GM23338 (cell line): ENCODE results near the gene ZMPSTE24. TPM values are rescaled to one million over a fixed set of nuclear protein-coding genes. Genes with fewer than 3 reads are reported as not detected.

Source experiments
- ATAC-seq: fragments of 200-7000 bp; cut with Tn5 transposase; 3 replicates; pipeline ENCODE4 v1.9.1; 2020
- DNase-seq: peaks from one replicate; pipeline ENCODE4 v3.0.0-alpha.2; 2015; ENCODE audit warnings: low spot score
- H2AFZ ChIP-seq: fragments of 200-600 bp; sonication (generic); 2 replicates; pipeline ENCODE4 v1.8.0; 2016; ENCODE audit warnings: antibody characterized with exemption, mild to moderate bottlenecking, moderate library complexity
- H3F3A ChIP-seq: fragments of 200-600 bp; sonication (generic); replicated peaks from 2 replicates; pipeline ENCODE4 v1.8.0; 2017; ENCODE audit warnings: antibody characterized with exemption, mixed run types, low read depth
- H3K27ac ChIP-seq: fragments of 200-600 bp; sonication (generic); 2 replicates; pipeline ENCODE4 v1.6.1; 2016; ENCODE audit warnings: low read depth
- H3K27me3 ChIP-seq: fragments of 200-600 bp; sonication (generic); 2 replicates; pipeline ENCODE4 v1.8.0; 2016; ENCODE audit warnings: mild to moderate bottlenecking, mixed run types, moderate library complexity; ENCODE audit not compliant: insufficient read depth
- H3K36me3 ChIP-seq: fragments of 200-600 bp; sonication (generic); 2 replicates; pipeline ENCODE4 v1.8.0; 2016; ENCODE audit warnings: mild to moderate bottlenecking; ENCODE audit not compliant: insufficient read depth
- H3K4me1 ChIP-seq: fragments of 200-600 bp; sonication (generic); 2 replicates; pipeline ENCODE4 v1.8.0; 2016; ENCODE audit warnings: mild to moderate bottlenecking, moderate library complexity; ENCODE audit not compliant: insufficient read depth
- H3K4me2 ChIP-seq: fragments of 200-600 bp; sonication (generic); 2 replicates; pipeline ENCODE4 v1.7.1; 2017; ENCODE audit warnings: mixed run types
- H3K4me3 ChIP-seq: fragments of 200-600 bp; sonication (generic); 2 replicates; pipeline ENCODE4 v1.6.1; 2016; ENCODE audit warnings: mixed run types
- H3K79me2 ChIP-seq: fragments of 200-600 bp; sonication (generic); replicated peaks from 2 replicates; pipeline ENCODE4 v1.8.0; 2017; ENCODE audit warnings: mild to moderate bottlenecking; ENCODE audit not compliant: insufficient read depth
- H3K9me2 ChIP-seq: fragments of 200-600 bp; sonication (generic); 2 replicates; pipeline ENCODE4 v1.8.0; 2017; ENCODE audit not compliant: insufficient read depth
- H4K20me1 ChIP-seq: fragments of 200-600 bp; sonication (generic); replicated peaks from 2 replicates; pipeline ENCODE4 v1.8.0; 2017; ENCODE audit warnings: mild to moderate bottlenecking; ENCODE audit not compliant: insufficient read depth
- H3K27ac Mint-ChIP-seq: 2 replicates; pipeline ENCODE4 v1.8.0; 2020; ENCODE audit warnings: inconsistent platforms, mild to moderate bottlenecking, moderate library complexity, mixed read lengths
- H3K27me3 Mint-ChIP-seq: 3 replicates; pipeline ENCODE4 v1.8.0; 2022; ENCODE audit warnings: low read depth, mild to moderate bottlenecking, moderate library complexity, mixed read lengths, inconsistent platforms; ENCODE audit not compliant: insufficient read depth, poor library complexity
- H3K36me3 Mint-ChIP-seq: 3 replicates; pipeline ENCODE4 v1.8.0; 2021; ENCODE audit warnings: low read depth, mild to moderate bottlenecking, inconsistent platforms, moderate library complexity, mixed read lengths
- H3K4me1 Mint-ChIP-seq: 3 replicates; pipeline ENCODE4 v1.8.0; 2020; ENCODE audit warnings: mild to moderate bottlenecking, inconsistent platforms, mixed read lengths
- H3K4me3 Mint-ChIP-seq: 3 replicates; pipeline ENCODE4 v1.8.0; 2021; ENCODE audit warnings: moderate library complexity, mild to moderate bottlenecking, inconsistent platforms, mixed read lengths
- H3K9me3 Mint-ChIP-seq: 3 replicates; pipeline ENCODE4 v1.8.0; 2020; ENCODE audit warnings: moderate library complexity, mild to moderate bottlenecking, inconsistent platforms, mixed read lengths
- CREB1 ChIP-seq: fragments of 250-450 bp; sonication (Bioruptor Pico); IDR thresholded peaks from 2 replicates; pipeline ENCODE4 v1.5.0; 2020; ENCODE audit warnings: low read depth, mild to moderate bottlenecking, moderate library complexity
- EZH2 ChIP-seq: fragments of 200-600 bp; sonication (generic); IDR thresholded peaks from one replicate; pipeline ENCODE4 v1.8.0; 2017; ENCODE audit warnings: antibody characterized with exemption, mild to moderate bottlenecking, low read depth; ENCODE audit not compliant: unreplicated experiment
- EZH2phosphoT487 ChIP-seq: fragments of 200-600 bp; sonication (generic); IDR thresholded peaks from one replicate; pipeline ENCODE4 v1.8.1; 2018; ENCODE audit warnings: antibody characterized with exemption; ENCODE audit not compliant: unreplicated experiment
- JUNB ChIP-seq: IDR thresholded peaks from one replicate; pipeline ENCODE4 v1.6.1; 2016; ENCODE audit warnings: antibody characterized with exemption; ENCODE audit not compliant: unreplicated experiment
- NANOG ChIP-seq: IDR thresholded peaks from 2 replicates; pipeline ENCODE4 v1.6.1; 2016; ENCODE audit warnings: antibody characterized with exemption, borderline replicate concordance
- POLR2AphosphoS5 ChIP-seq: IDR thresholded peaks from 2 replicates; pipeline ENCODE4 v1.6.1; 2016; ENCODE audit warnings: antibody characterized with exemption, low read depth
- STAT1 ChIP-seq: IDR thresholded peaks from one replicate; pipeline ENCODE4 v1.6.1; 2016; ENCODE audit warnings: antibody characterized with exemption; ENCODE audit not compliant: unreplicated experiment
- ZNF114 ChIP-seq: fragments of 250-450 bp; sonication (Bioruptor Pico); IDR thresholded peaks from 2 replicates; pipeline ENCODE4 v1.5.0; 2020; ENCODE audit warnings: mild to moderate bottlenecking, moderate library complexity
- ZNF331 ChIP-seq: fragments of 250-450 bp; sonication (Bioruptor Pico); IDR thresholded peaks from 2 replicates; pipeline ENCODE4 v1.5.0; 2020; ENCODE audit warnings: low read depth, mild to moderate bottlenecking, moderate library complexity
- polyA plus RNA-seq: library from polyadenylated mRNA; unstranded; fragments of >200 nt; fragmentation: Nextera tagmentation; extraction: Ambion mirVana; gene quantifications from 2 replicates; pipeline ENCODE4 v1.2.1, GENCODE V29; 2016
- total RNA-seq: library from RNA; depleted of rRNA; stranded (reverse); fragments of >200 nt; shearing (Covaris generic); gene quantifications from 2 replicates; pipeline ENCODE4 v1.2.3, GENCODE V29; 2014
- TF ChIP-seq, protein P1 (sequence below): fragments of 250-450 bp; sonication (Bioruptor Pico); IDR thresholded peaks from 2 replicates; pipeline ENCODE4 v1.5.0; 2020; ENCODE audit warnings: mild to moderate bottlenecking, moderate library complexity
- TF ChIP-seq, protein P2 (sequence below), 2 experiments: fragments of 200-600 bp in 1 of 2; sonication (generic) in 1 of 2; conservative IDR thresholded peaks; 2 replicates each; pipeline versions ENCODE4 v1.5.1 to v1.6.1; 2016 to 2017; ENCODE audit warnings: antibody characterized with exemption in 2 of 2, low read depth in 2 of 2, mild to moderate bottlenecking in 2 of 2, moderate library complexity in 1 of 2
- TF ChIP-seq, protein P3 (sequence below): IDR thresholded peaks from 2 replicates; pipeline ENCODE4 v1.6.1; 2016; ENCODE audit warnings: antibody characterized with exemption
- TF ChIP-seq, protein P4 (sequence below): IDR thresholded peaks from one replicate; pipeline ENCODE4 v1.6.1; 2018; ENCODE audit warnings: antibody characterized with exemption; ENCODE audit not compliant: unreplicated experiment

ZMPSTE24 gene
- total and polyA plus RNA-seq, 2 experiments from 2014 or later: 23.1 to 51.2 TPM

DNA sequence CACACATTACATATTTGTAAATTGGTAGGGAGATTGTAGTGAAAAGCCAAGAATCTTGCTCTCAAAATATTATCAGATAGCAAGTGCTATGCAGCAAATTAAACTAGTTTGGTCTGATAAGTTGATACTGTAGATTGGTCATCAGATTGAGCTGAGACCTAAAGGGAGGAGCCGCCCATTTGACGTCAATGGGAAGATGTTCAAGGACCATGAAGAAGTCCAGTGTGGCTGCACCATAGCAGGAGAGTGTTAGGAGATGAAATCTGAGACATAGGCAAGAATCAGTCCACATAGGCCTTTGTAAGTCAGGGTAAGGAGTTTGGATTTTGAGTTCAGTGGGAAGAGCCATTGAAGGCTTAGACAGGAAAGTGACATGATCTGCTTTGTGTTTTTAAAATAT lies 16.3 kb downstream of the ZMPSTE24 start:
- no peaks in the 10 kb centered on the region; the same call in 1 of the 2 replicates for H3F3A ChIP-seq
- no peaks in the 10 kb centered on the region for H3K4me1 ChIP-seq
- 0 out of 2 replicates have a peak, but pooled peaks cover 6% of the 10 kb centered on the region for H3K79me2 ChIP-seq
- no peak overlapping the region for H3K4me3 ChIP-seq
- peaks cover 16% of the 10 kb centered on the region for H4K20me1 ChIP-seq
- H3K4me2 ChIP-seq: no peak overlapping the region
- peaks cover 27% of the 10 kb centered on the region; the same call in 1 of the 2 replicates for H3K36me3 ChIP-seq
- H3K9me2 ChIP-seq: no peaks in the 10 kb centered on the region
- DNase-seq (no peak), ATAC-seq (no peak)
- peaks cover 45% of the 10 kb centered on the region for H3K36me3 Mint-ChIP-seq
- no peak overlapping the region for H3K4me3 Mint-ChIP-seq
- no peak overlapping the region for H3K27ac ChIP-seq
- no peak overlapping the region for H2AFZ ChIP-seq
- H3K27me3 ChIP-seq: no peaks in the 10 kb centered on the region
- no peak for TF ChIP-seq EZH2
- TF ChIP-seq JUNB: no peak
- TF ChIP-seq STAT1: no peak
- TF ChIP-seq, protein P1, sequence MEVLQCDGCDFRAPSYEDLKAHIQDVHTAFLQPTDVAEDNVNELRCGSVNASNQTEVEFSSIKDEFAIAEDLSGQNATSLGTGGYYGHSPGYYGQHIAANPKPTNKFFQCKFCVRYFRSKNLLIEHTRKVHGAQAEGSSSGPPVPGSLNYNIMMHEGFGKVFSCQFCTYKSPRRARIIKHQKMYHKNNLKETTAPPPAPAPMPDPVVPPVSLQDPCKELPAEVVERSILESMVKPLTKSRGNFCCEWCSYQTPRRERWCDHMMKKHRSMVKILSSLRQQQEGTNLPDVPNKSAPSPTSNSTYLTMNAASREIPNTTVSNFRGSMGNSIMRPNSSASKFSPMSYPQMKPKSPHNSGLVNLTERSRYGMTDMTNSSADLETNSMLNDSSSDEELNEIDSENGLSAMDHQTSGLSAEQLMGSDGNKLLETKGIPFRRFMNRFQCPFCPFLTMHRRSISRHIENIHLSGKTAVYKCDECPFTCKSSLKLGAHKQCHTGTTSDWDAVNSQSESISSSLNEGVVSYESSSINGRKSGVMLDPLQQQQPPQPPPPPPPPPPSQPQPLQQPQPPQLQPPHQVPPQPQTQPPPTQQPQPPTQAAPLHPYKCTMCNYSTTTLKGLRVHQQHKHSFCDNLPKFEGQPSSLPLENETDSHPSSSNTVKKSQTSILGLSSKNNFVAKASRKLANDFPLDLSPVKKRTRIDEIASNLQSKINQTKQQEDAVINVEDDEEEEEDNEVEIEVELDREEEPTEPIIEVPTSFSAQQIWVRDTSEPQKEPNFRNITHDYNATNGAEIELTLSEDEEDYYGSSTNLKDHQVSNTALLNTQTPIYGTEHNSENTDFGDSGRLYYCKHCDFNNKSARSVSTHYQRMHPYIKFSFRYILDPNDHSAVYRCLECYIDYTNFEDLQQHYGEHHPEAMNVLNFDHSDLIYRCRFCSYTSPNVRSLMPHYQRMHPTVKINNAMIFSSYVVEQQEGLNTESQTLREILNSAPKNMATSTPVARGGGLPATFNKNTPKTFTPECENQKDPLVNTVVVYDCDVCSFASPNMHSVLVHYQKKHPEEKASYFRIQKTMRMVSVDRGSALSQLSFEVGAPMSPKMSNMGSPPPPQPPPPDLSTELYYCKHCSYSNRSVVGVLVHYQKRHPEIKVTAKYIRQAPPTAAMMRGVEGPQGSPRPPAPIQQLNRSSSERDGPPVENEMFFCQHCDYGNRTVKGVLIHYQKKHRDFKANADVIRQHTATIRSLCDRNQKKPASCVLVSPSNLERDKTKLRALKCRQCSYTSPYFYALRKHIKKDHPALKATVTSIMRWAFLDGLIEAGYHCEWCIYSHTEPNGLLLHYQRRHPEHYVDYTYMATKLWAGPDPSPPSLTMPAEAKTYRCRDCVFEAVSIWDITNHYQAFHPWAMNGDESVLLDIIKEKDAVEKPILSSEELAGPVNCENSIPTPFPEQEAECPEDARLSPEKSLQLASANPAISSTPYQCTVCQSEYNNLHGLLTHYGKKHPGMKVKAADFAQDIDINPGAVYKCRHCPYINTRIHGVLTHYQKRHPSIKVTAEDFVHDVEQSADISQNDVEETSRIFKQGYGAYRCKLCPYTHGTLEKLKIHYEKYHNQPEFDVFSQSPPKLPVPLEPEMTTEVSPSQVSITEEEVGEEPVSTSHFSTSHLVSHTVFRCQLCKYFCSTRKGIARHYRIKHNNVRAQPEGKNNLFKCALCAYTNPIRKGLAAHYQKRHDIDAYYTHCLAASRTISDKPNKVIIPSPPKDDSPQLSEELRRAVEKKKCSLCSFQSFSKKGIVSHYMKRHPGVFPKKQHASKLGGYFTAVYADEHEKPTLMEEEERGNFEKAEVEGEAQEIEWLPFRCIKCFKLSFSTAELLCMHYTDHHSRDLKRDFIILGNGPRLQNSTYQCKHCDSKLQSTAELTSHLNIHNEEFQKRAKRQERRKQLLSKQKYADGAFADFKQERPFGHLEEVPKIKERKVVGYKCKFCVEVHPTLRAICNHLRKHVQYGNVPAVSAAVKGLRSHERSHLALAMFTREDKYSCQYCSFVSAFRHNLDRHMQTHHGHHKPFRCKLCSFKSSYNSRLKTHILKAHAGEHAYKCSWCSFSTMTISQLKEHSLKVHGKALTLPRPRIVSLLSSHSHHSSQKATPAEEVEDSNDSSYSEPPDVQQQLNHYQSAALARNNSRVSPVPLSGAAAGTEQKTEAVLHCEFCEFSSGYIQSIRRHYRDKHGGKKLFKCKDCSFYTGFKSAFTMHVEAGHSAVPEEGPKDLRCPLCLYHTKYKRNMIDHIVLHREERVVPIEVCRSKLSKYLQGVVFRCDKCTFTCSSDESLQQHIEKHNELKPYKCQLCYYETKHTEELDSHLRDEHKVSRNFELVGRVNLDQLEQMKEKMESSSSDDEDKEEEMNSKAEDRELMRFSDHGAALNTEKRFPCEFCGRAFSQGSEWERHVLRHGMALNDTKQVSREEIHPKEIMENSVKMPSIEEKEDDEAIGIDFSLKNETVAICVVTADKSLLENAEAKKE (CRISPR knock-in tag): no peak
- TF ChIP-seq ZNF331 (CRISPR knock-in tag): no peak
- no peak for TF ChIP-seq POLR2AphosphoS5
- no peak for TF ChIP-seq CREB1
- TF ChIP-seq, protein P2, sequence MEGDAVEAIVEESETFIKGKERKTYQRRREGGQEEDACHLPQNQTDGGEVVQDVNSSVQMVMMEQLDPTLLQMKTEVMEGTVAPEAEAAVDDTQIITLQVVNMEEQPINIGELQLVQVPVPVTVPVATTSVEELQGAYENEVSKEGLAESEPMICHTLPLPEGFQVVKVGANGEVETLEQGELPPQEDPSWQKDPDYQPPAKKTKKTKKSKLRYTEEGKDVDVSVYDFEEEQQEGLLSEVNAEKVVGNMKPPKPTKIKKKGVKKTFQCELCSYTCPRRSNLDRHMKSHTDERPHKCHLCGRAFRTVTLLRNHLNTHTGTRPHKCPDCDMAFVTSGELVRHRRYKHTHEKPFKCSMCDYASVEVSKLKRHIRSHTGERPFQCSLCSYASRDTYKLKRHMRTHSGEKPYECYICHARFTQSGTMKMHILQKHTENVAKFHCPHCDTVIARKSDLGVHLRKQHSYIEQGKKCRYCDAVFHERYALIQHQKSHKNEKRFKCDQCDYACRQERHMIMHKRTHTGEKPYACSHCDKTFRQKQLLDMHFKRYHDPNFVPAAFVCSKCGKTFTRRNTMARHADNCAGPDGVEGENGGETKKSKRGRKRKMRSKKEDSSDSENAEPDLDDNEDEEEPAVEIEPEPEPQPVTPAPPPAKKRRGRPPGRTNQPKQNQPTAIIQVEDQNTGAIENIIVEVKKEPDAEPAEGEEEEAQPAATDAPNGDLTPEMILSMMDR (conservative IDR thresholded peaks at IDR 0.05; ENCODE audit: low read depth in 2 of 2): no peak
- TF ChIP-seq, protein P3, sequence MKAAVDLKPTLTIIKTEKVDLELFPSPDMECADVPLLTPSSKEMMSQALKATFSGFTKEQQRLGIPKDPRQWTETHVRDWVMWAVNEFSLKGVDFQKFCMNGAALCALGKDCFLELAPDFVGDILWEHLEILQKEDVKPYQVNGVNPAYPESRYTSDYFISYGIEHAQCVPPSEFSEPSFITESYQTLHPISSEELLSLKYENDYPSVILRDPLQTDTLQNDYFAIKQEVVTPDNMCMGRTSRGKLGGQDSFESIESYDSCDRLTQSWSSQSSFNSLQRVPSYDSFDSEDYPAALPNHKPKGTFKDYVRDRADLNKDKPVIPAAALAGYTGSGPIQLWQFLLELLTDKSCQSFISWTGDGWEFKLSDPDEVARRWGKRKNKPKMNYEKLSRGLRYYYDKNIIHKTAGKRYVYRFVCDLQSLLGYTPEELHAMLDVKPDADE: no peak
- TF ChIP-seq, protein P4, sequence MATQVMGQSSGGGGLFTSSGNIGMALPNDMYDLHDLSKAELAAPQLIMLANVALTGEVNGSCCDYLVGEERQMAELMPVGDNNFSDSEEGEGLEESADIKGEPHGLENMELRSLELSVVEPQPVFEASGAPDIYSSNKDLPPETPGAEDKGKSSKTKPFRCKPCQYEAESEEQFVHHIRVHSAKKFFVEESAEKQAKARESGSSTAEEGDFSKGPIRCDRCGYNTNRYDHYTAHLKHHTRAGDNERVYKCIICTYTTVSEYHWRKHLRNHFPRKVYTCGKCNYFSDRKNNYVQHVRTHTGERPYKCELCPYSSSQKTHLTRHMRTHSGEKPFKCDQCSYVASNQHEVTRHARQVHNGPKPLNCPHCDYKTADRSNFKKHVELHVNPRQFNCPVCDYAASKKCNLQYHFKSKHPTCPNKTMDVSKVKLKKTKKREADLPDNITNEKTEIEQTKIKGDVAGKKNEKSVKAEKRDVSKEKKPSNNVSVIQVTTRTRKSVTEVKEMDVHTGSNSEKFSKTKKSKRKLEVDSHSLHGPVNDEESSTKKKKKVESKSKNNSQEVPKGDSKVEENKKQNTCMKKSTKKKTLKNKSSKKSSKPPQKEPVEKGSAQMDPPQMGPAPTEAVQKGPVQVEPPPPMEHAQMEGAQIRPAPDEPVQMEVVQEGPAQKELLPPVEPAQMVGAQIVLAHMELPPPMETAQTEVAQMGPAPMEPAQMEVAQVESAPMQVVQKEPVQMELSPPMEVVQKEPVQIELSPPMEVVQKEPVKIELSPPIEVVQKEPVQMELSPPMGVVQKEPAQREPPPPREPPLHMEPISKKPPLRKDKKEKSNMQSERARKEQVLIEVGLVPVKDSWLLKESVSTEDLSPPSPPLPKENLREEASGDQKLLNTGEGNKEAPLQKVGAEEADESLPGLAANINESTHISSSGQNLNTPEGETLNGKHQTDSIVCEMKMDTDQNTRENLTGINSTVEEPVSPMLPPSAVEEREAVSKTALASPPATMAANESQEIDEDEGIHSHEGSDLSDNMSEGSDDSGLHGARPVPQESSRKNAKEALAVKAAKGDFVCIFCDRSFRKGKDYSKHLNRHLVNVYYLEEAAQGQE: no peak
- TF ChIP-seq ZNF114 (CRISPR knock-in tag): no peak
- no peak for TF ChIP-seq EZH2phosphoT487
- no peak for TF ChIP-seq NANOG
- no peak overlapping the region; the same call in 1 of the 2 replicates for H3K27ac Mint-ChIP-seq
- no peaks in the 10 kb centered on the region for H3K9me3 Mint-ChIP-seq
- H3K27me3 Mint-ChIP-seq: peaks cover 6% of the 10 kb centered on the region
- H3K4me1 Mint-ChIP-seq: peaks cover 5% of the 10 kb centered on the region; the same call in 2 of the 3 replicates
